ENCODE results near the gene PTTG1IP.

Gene PTTG1IP

GRCh38 chr21:44829507-44830092, 43.9 kb downstream of the PTTG1IP start:
- CTCF ChIA-PET, result interaction anchor here (0.6 kb wide), 1 partner anchor 20 kb away, joined by 3 read pairs; no protein-coding TSS in a partner anchor
- H3K27ac ChIP-seq (ENCODE audit: extremely low read depth, low read depth, low read length), result no peak overlapping the region
- no peak overlapping the region for H3K4me3 ChIP-seq (ENCODE audit: low read depth, low read length)
- no peaks in the 10 kb centered on the region for H3K9me3 ChIP-seq (ENCODE audit: control insufficient read depth, insufficient read depth, low read depth, low read length)
- POLR2A ChIA-PET, result no interaction called here
- no peaks in the 10 kb centered on the region for H3K36me3 ChIP-seq (ENCODE audit: control insufficient read depth in 2 of 2, insufficient read depth in 1 of 2, low read length in 2 of 2)
- H3K4me1 ChIP-seq (ENCODE audit: control insufficient read depth, insufficient read depth, low read length), result no peaks in the 10 kb centered on the region
- TF ChIP-seq ZNF654 (tag by site-specific recombination; IDR thresholded peaks at IDR 0.05; ENCODE audit: low read depth), result no peak
- TF ChIP-seq ZNF18 (tag by site-specific recombination; IDR thresholded peaks at IDR 0.05), result no peak
- TF ChIP-seq ZNF701 (tag by site-specific recombination; IDR thresholded peaks at IDR 0.05), result no peak
- no peak for TF ChIP-seq ZNF600 (tag by site-specific recombination; IDR thresholded peaks at IDR 0.05)
- no peak for TF ChIP-seq HOXA7 (CRISPR knock-in tag; IDR thresholded peaks at IDR 0.05; ENCODE audit: borderline replicate concordance)
- TF ChIP-seq ELK4 (IDR thresholded peaks at IDR 0.05; ENCODE audit: borderline replicate concordance, low read depth, low read length), result no peak
- TF ChIP-seq ZNF138 (tag by site-specific recombination; IDR thresholded peaks at IDR 0.05; ENCODE audit: borderline replicate concordance), result no peak
- no peak for TF ChIP-seq KLF1 (tag by site-specific recombination; IDR thresholded peaks at IDR 0.05)
- TF ChIP-seq ZNF624 (tag by site-specific recombination; IDR thresholded peaks at IDR 0.05), result no peak

- POLR2A ChIA-PET, result interaction anchor here (0.7 kb wide), 1 partner anchor 12 kb away, joined by 5 read pairs; no protein-coding TSS in a partner anchor
- no peaks in the 10 kb centered on the region for H3K36me3 ChIP-seq (ENCODE audit: control insufficient read depth in 2 of 2, insufficient read depth in 1 of 2, low read length in 2 of 2)
- H3K9me3 ChIP-seq (ENCODE audit: control insufficient read depth, insufficient read depth, low read depth, low read length), result no peaks in the 10 kb centered on the region
- no peaks in the 10 kb centered on the region for H3K4me1 ChIP-seq (ENCODE audit: control insufficient read depth, insufficient read depth, low read length)
- no peak overlapping the region for H3K27ac ChIP-seq (ENCODE audit: extremely low read depth, low read depth, low read length)
- CTCF ChIA-PET, result interaction anchor here (0.6 to 0.9 kb wide), 2 partner anchors 17 to 63 kb away, joined by 3 to 7 read pairs; no protein-coding TSS in a partner anchor
- H3K4me3 ChIP-seq (ENCODE audit: low read depth, low read length), result no peak overlapping the region
- TF ChIP-seq ZBTB6 (tag by site-specific recombination; IDR thresholded peaks at IDR 0.05) (no peak), ZNF510 (tag by site-specific recombination; IDR thresholded peaks at IDR 0.05; ENCODE audit: insufficient replicate concordance) (peak; percentile 44), SETDB1 (IDR thresholded peaks at IDR 0.05; ENCODE audit: insufficient read length, low read length) (peak; percentile 83), ZNF560 (tag by site-specific recombination; IDR thresholded peaks at IDR 0.05; ENCODE audit: borderline replicate concordance) (no peak), SP7 (tag by site-specific recombination; IDR thresholded peaks at IDR 0.05) (no peak), ZIC2 (tag by site-specific recombination; IDR thresholded peaks at IDR 0.05) (no peak), ZNF121 (tag by site-specific recombination; IDR thresholded peaks at IDR 0.05) (no peak), SP2 (tag by site-specific recombination; IDR thresholded peaks at IDR 0.05) (no peak), ZNF558 (tag by site-specific recombination; IDR thresholded peaks at IDR 0.05) (peak; percentile 89), ZNF112 (tag by site-specific recombination; IDR thresholded peaks at IDR 0.05) (no peak), KLF1 (tag by site-specific recombination; IDR thresholded peaks at IDR 0.05) (peak; percentile 7; the same call in 1 of the 2 replicates), ZNF747 (tag by site-specific recombination; IDR thresholded peaks at IDR 0.05) (no peak), ELK4 (IDR thresholded peaks at IDR 0.05; ENCODE audit: borderline replicate concordance, low read depth, low read length) (no peak), ZNF133 (tag by site-specific recombination; IDR thresholded peaks at IDR 0.05) (peak; percentile 99), ZBTB49 (tag by site-specific recombination; IDR thresholded peaks at IDR 0.05; ENCODE audit: low read depth) (no peak), ZNF792 (tag by site-specific recombination; IDR thresholded peaks at IDR 0.05) (no peak), MZF1 (tag by site-specific recombination; IDR thresholded peaks at IDR 0.05; ENCODE audit: borderline replicate concordance) (no peak), ZNF366 (tag by site-specific recombination; conservative IDR thresholded peaks at IDR 0.05) (no peak), ZNF184 (tag by site-specific recombination; IDR thresholded peaks at IDR 0.05) (0 out of 2 replicates have a peak, but pooled peaks have one; percentile 37), ZNF239 (tag by site-specific recombination; IDR thresholded peaks at IDR 0.05) (no peak)
Measured at GRCh38 chr21:44828362-44829056, 45.0 kb downstream of the PTTG1IP start.

Data from HEK293 (cell line).